A673 (cell line): ENCODE results near the gene TMEM63A. TPM values are rescaled to one million over a fixed set of nuclear protein-coding genes. Genes with fewer than 3 reads are reported as not detected.

Source experiments
- BruUV-seq: library from RNA; stranded (reverse); fragments of 400-500 nt; replicated peaks from 2 replicates; lab custom pipeline; 2021; lab: Mats Ljungman, UMichigan
- CTCF ChIA-PET: fragments of 300-600 bp; sonication (Branson Sonifier 250); formaldehyde crosslinking; loops from one replicate; lab custom pipeline; 2022; ENCODE audit warnings: antibody characterized with exemption; lab: Charles Lee
- POLR2A ChIA-PET: fragments of 300-600 bp; sonication (Branson Sonifier 250); formaldehyde crosslinking; loops from one replicate; lab custom pipeline; 2022; ENCODE audit warnings: antibody characterized with exemption; ENCODE audit not compliant: low non-redundant PET; lab: Charles Lee
- DNase-seq: peaks from one replicate; pipeline ENCODE4 v3.0.0-alpha.2; 2015; ENCODE audit warnings: low spot score
- H3K27ac ChIP-seq: fragments of 200-600 bp; sonication (generic); 2 replicates; pipeline ENCODE4 v1.5.1; 2016; ENCODE audit warnings: mixed run types, low read depth, mild to moderate bottlenecking, mixed read lengths, antibody characterized with exemption, low read length; ENCODE audit not compliant: poor library complexity, severe bottlenecking
- H3K27me3 ChIP-seq: fragments of 200-600 bp; sonication (generic); replicated peaks from 2 replicates; pipeline ENCODE4 v1.6.1; 2017; ENCODE audit warnings: mixed run types, low read depth, mild to moderate bottlenecking, mixed read lengths, antibody characterized with exemption, low read length; ENCODE audit not compliant: insufficient read depth, poor library complexity
- H3K36me3 ChIP-seq: fragments of 200-600 bp; sonication (generic); 2 replicates; pipeline ENCODE4 v1.6.1; 2016; ENCODE audit warnings: mixed run types, mild to moderate bottlenecking, mixed read lengths, antibody characterized with exemption, low read length; ENCODE audit not compliant: insufficient read depth, poor library complexity, severe bottlenecking
- H3K4me1 ChIP-seq: fragments of 200-600 bp; sonication (generic); 2 replicates; pipeline ENCODE4 v1.6.1; 2017; ENCODE audit warnings: mixed run types, mild to moderate bottlenecking, mixed read lengths, antibody characterized with exemption, low read length; ENCODE audit not compliant: insufficient read depth, poor library complexity, severe bottlenecking
- H3K4me3 ChIP-seq: fragments of 200-600 bp; sonication (generic); 2 replicates; pipeline ENCODE4 v1.5.1; 2016; ENCODE audit warnings: low read depth, mixed run types, mild to moderate bottlenecking, mixed read lengths, low read length; ENCODE audit not compliant: poor library complexity, severe bottlenecking
- H3K9me3 ChIP-seq: fragments of 200-600 bp; sonication (generic); 2 replicates; pipeline ENCODE4 v1.6.1; 2016; ENCODE audit warnings: mixed run types, low read depth, mild to moderate bottlenecking, mixed read lengths, antibody characterized with exemption, low read length; ENCODE audit not compliant: poor library complexity, severe bottlenecking
- EZH2 ChIP-seq: fragments of 200-600 bp; sonication (generic); IDR thresholded peaks from 2 replicates; pipeline ENCODE4 v1.6.1; 2017; ENCODE audit warnings: borderline replicate concordance, low read depth, mild to moderate bottlenecking, mixed read lengths, antibody characterized with exemption, low read length; ENCODE audit not compliant: poor library complexity, severe bottlenecking
- intact Hi-C: fragments of 100-400 bp; cut with micrococcal nuclease; formaldehyde crosslinking; loops from one replicate; pipeline ENCODE4 v1.10.0; 2022; ENCODE audit not compliant: unreplicated experiment
- total RNA-seq: library from RNA; stranded (reverse); gene quantifications from 2 replicates; pipeline ENCODE4 v1.2.3, GENCODE V29; 2021
- TF ChIP-seq, protein P1 (sequence below): fragments of 300-800, 200-600 bp; sonication (generic); conservative IDR thresholded peaks from 2 replicates; pipeline ENCODE4 v1.5.1; 2017; ENCODE audit warnings: low read depth, mild to moderate bottlenecking, antibody characterized with exemption, low read length, moderate library complexity, mixed read lengths

TMEM63A gene
- total RNA-seq, 1 experiment from 2014 or later: 25.3 TPM

DNA sequence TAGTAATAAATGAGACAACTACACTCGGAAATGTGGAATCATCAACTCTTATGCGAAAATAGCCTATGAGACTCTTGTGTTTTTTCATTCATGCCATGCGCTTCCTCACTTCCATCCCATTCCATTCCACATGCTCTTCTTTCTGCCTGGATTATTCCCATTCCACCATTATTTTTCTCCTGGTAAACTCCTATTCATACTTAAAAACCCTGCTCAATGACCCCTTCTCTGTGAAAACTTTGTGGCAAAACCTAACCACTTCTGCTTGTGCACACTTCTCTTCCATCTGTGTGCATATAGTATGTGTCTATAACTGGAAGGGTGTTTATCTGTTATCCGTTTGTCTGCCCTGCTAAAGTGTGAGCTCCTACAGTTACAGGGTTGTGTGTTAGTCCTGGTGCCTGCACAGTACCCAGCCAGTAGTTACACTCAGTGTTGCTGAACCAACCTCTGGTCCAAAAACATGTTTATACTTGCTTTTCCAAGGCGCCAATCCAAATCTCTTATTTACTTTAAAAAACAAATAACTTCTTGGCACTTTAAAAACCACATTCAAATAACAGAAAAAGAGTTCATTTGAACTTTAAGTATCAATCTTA is 61.6 kb downstream of the TMEM63A start:
- Histone ChIP-seq H3K27me3 (no peaks in the 10 kb centered on the region), H3K36me3 (no peaks in the 10 kb centered on the region), H3K4me1 (peaks cover 3% of the 10 kb centered on the region), H3K4me3 (no peak overlapping the region), H3K9me3 (no peaks in the 10 kb centered on the region), H3K27ac (no peak overlapping the region)
- intact Hi-C loops: no loop called here
- CTCF ChIA-PET: no interaction called here
- BruUV-seq: no TSS peak
- POLR2A ChIA-PET: no interaction called here
- TF ChIP-seq, protein P1, sequence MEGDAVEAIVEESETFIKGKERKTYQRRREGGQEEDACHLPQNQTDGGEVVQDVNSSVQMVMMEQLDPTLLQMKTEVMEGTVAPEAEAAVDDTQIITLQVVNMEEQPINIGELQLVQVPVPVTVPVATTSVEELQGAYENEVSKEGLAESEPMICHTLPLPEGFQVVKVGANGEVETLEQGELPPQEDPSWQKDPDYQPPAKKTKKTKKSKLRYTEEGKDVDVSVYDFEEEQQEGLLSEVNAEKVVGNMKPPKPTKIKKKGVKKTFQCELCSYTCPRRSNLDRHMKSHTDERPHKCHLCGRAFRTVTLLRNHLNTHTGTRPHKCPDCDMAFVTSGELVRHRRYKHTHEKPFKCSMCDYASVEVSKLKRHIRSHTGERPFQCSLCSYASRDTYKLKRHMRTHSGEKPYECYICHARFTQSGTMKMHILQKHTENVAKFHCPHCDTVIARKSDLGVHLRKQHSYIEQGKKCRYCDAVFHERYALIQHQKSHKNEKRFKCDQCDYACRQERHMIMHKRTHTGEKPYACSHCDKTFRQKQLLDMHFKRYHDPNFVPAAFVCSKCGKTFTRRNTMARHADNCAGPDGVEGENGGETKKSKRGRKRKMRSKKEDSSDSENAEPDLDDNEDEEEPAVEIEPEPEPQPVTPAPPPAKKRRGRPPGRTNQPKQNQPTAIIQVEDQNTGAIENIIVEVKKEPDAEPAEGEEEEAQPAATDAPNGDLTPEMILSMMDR: no peak
- no peak for TF ChIP-seq EZH2
- no peak for DNase-seq

GRCh38 chr1:225819346-225820192 is 62.6 kb downstream of the TMEM63A start:
- POLR2A ChIA-PET: no interaction called here
- DNase-seq: no peak
- H3K9me3 ChIP-seq: no peaks in the 10 kb centered on the region
- no peak overlapping the region for H3K4me3 ChIP-seq
- H3K36me3 ChIP-seq: no peaks in the 10 kb centered on the region
- BruUV-seq: no TSS peak
- peaks cover 4% of the 10 kb centered on the region for H3K4me1 ChIP-seq
- CTCF ChIA-PET: no interaction called here
- H3K27ac ChIP-seq: no peak overlapping the region
- intact Hi-C loops: no loop called here
- TF ChIP-seq EZH2: no peak
- TF ChIP-seq, protein P1: no peak
- H3K27me3 ChIP-seq: no peaks in the 10 kb centered on the region

GRCh38 chr1:225818229-225818628 is 64.0 kb downstream of the TMEM63A start:
- no peak overlapping the region for H3K27ac ChIP-seq
- no TSS peak for BruUV-seq

More at GRCh38 chr1:225818229-225818628, 64.0 kb downstream of the TMEM63A start:
- no peak for DNase-seq
- Histone ChIP-seq H3K4me1 (peaks cover 17% of the 10 kb centered on the region), H3K4me3 (no peak overlapping the region), H3K36me3 (no peaks in the 10 kb centered on the region), H3K27me3 (no peaks in the 10 kb centered on the region), H3K9me3 (no peaks in the 10 kb centered on the region)
- intact Hi-C loops: no loop called here
- ChIA-PET POLR2A (no interaction called here), CTCF (interaction anchor here (0.7 kb wide), 1 partner anchor 197 kb away, joined by 3 read pairs; no protein-coding TSS in a partner anchor)
- no peak for TF ChIP-seq EZH2
- TF ChIP-seq, protein P1: no peak
